A549 (cell line): ENCODE results near the gene HARS1. TPM values are rescaled to one million over a fixed set of nuclear protein-coding genes. Genes with fewer than 3 reads are reported as not detected.

ENCODE experiments used
- ATAC-seq, 2 experiments: fragments of 200-7000 bp in 1 of 2; fragments of >200 bp in 1 of 2; cut with Nextera tagmentation in 1 of 2; cut with Tn5 transposase in 1 of 2; 3 replicates each; pipeline versions ENCODE4 v1.8.0 to v1.9.1; 2018 to 2020; ENCODE audit warnings: mild to moderate bottlenecking in 1 of 2, moderate library complexity in 1 of 2
- CTCF ChIA-PET: fragments of 300-600 bp; sonication (Branson Sonifier 250); formaldehyde crosslinking; extraction: SDS; loops from one replicate; lab custom pipeline; 2021; ENCODE audit warnings: antibody characterized with exemption, inconsistent platforms; lab: Yijun Ruan, JAX
- POLR2A ChIA-PET: fragments of 350-600 bp; formaldehyde crosslinking; extraction: SDS; loops from one replicate; lab custom pipeline; 2021; ENCODE audit warnings: antibody characterized with exemption, inconsistent platforms; lab: Yijun Ruan, JAX
- DNase-seq, 2 experiments: peaks; one replicate each; pipeline versions ENCODE4 v3.0.0 to v3.0.0-alpha.2; 2011 to 2016; ENCODE audit warnings: low read depth in 1 of 2, low spot score in 1 of 2
- FAIRE-seq: peaks from 2 replicates; lab custom pipeline; 2011; peaks lifted over from hg19 to GRCh38; lab: Jason Lieb, UNC
- H3K27ac ChIP-seq, 2 experiments: fragments of >200 bp; sonication (Bioruptor Twin); formaldehyde crosslinking; 3 replicates each; pipeline ENCODE4 v1.5.1; 2016 to 2017
- H3K4me1 ChIP-seq: fragments of >200 bp; sonication (Bioruptor Twin); formaldehyde crosslinking; 3 replicates; pipeline ENCODE4 v1.6.1; 2016
- H3K4me2 ChIP-seq: fragments of >200 bp; sonication (Bioruptor Twin); formaldehyde crosslinking; 3 replicates; pipeline ENCODE4 v1.6.1; 2016
- H3K4me3 ChIP-seq: fragments of >200 bp; sonication (Bioruptor Twin); formaldehyde crosslinking; 3 replicates; pipeline ENCODE4 v1.5.1; 2016
- H3K9me3 ChIP-seq: fragments of >200 bp; sonication (Bioruptor Twin); formaldehyde crosslinking; 3 replicates; pipeline ENCODE4 v1.6.1; 2016
- BCL3 ChIP-seq: fragments of >200 bp; sonication (Bioruptor Twin); formaldehyde crosslinking; IDR thresholded peaks from 3 replicates; pipeline ENCODE4 v1.6.1; 2016
- CBX2 ChIP-seq: fragments of 200-600 bp; sonication (generic); IDR thresholded peaks from 2 replicates; pipeline ENCODE4 v1.6.1; 2016; ENCODE audit warnings: low read depth, mild to moderate bottlenecking, borderline replicate concordance
- CBX8 ChIP-seq: fragments of 200-600 bp; sonication (generic); IDR thresholded peaks from 2 replicates; pipeline ENCODE4 v1.6.1; 2016
- CEBPB ChIP-seq, 2 experiments: fragments of >200 bp in 1 of 2; sonication (Bioruptor Twin) in 1 of 2; formaldehyde crosslinking in 1 of 2; IDR thresholded peaks; 2 replicates each; pipeline ENCODE4 v1.6.1; 2012 to 2016
- CHD2 ChIP-seq: fragments of 150-350 bp; IDR thresholded peaks from 2 replicates; pipeline ENCODE4 v1.6.1; 2014; ENCODE audit warnings: low read length; ENCODE audit not compliant: partially characterized antibody
- CHD4 ChIP-seq: fragments of 200-600 bp; sonication (generic); IDR thresholded peaks from 2 replicates; pipeline ENCODE4 v1.6.1; 2016; ENCODE audit warnings: antibody characterized with exemption, mild to moderate bottlenecking, borderline replicate concordance
- FOSB ChIP-seq: fragments of 250-450 bp; sonication (Bioruptor Pico); IDR thresholded peaks from 2 replicates; pipeline ENCODE4 v1.5.0; 2020; ENCODE audit warnings: mild to moderate bottlenecking, moderate library complexity
- GATA3 ChIP-seq: IDR thresholded peaks from 2 replicates; pipeline ENCODE4 v1.6.1; 2012; ENCODE audit warnings: borderline replicate concordance
- HDAC2 ChIP-seq: fragments of 200-600 bp; sonication (generic); IDR thresholded peaks from 2 replicates; pipeline ENCODE4 v1.6.1; 2016
- HOXA7 ChIP-seq: fragments of 250-450 bp; sonication (Bioruptor Pico); IDR thresholded peaks from 2 replicates; pipeline ENCODE4 v1.5.0; 2020; ENCODE audit warnings: mild to moderate bottlenecking, moderate library complexity
- JUN ChIP-seq, 2 experiments: fragments of >200 bp; sonication (Bioruptor Twin); formaldehyde crosslinking; IDR thresholded peaks; 2 replicates in 1 of 2; 3 replicates in 1 of 2; pipeline ENCODE4 v1.6.1; 2016 to 2017
- MAFK ChIP-seq: fragments of 450-650 bp; IDR thresholded peaks from 2 replicates; pipeline ENCODE4 v1.6.1; 2014; ENCODE audit not compliant: partially characterized antibody
- MYC ChIP-seq: IDR thresholded peaks from 2 replicates; pipeline ENCODE4 v1.6.1; 2012; ENCODE audit warnings: mild to moderate bottlenecking, inconsistent platforms, low read length, improper control_type of control experiment, borderline replicate concordance
- PBX3 ChIP-seq: IDR thresholded peaks from 2 replicates; pipeline ENCODE4 v1.6.1; 2012
- PHF8 ChIP-seq: fragments of 200-600 bp; sonication (generic); IDR thresholded peaks from 2 replicates; pipeline ENCODE4 v1.6.1; 2016; ENCODE audit warnings: low read depth, mild to moderate bottlenecking, antibody characterized with exemption, moderate library complexity, borderline replicate concordance
- POLR2A ChIP-seq: IDR thresholded peaks from 2 replicates; pipeline ENCODE4 v1.6.1; 2012; ENCODE audit warnings: mild to moderate bottlenecking, low read length
- RAD21 ChIP-seq, 2 experiments: fragments of >200 bp in 1 of 2; sonication (Bioruptor Twin) in 1 of 2; formaldehyde crosslinking in 1 of 2; IDR thresholded peaks in 1 of 2; conservative IDR thresholded peaks in 1 of 2; 2 replicates in 1 of 2; 3 replicates in 1 of 2; pipeline ENCODE4 v1.6.1; 2012 to 2018; ENCODE audit warnings: inconsistent platforms in 1 of 2
- REST ChIP-seq: fragments of 200-600 bp; sonication (generic); IDR thresholded peaks from 2 replicates; pipeline ENCODE4 v1.6.1; 2016; ENCODE audit warnings: antibody characterized with exemption, mild to moderate bottlenecking, moderate library complexity
- RNF2 ChIP-seq: fragments of 200-600 bp; sonication (generic); IDR thresholded peaks from 2 replicates; pipeline ENCODE4 v1.6.1; 2016; ENCODE audit warnings: low read depth, mild to moderate bottlenecking, antibody characterized with exemption, moderate library complexity, borderline replicate concordance
- SREBF2 ChIP-seq: fragments of 450-650 bp; IDR thresholded peaks from 2 replicates; pipeline ENCODE4 v1.6.1; 2014; ENCODE audit warnings: mild to moderate bottlenecking, moderate library complexity
- TP53 ChIP-seq: fragments of 250-450 bp; sonication (Bioruptor Pico); IDR thresholded peaks from 2 replicates; pipeline ENCODE4 v1.5.0; 2021; ENCODE audit warnings: mild to moderate bottlenecking, moderate library complexity
- ZNF302 ChIP-seq: fragments of 250-450 bp; sonication (Bioruptor Pico); IDR thresholded peaks from 2 replicates; pipeline ENCODE4 v1.9.0; 2021; ENCODE audit warnings: inconsistent platforms, mild to moderate bottlenecking, moderate library complexity
- ZSCAN20 ChIP-seq: fragments of 250-450 bp; sonication (Bioruptor Pico); IDR thresholded peaks from 2 replicates; pipeline ENCODE4 v1.8.0; 2022; ENCODE audit warnings: mild to moderate bottlenecking, moderate library complexity
- WGBS: methylation state at CpG from one replicate; pipeline ENCODE4 v1.1.6; 2017; ENCODE audit errors: missing lambda C conversion rate; 5-methylcytosine and 5-hydroxymethylcytosine counted together
- polyA plus RNA-seq, 4 experiments: library from polyadenylated mRNA; depleted of rRNA in 3 of 4; stranded (reverse); fragments of >200 nt; fragmentation: RNase III in 1 of 4; extraction: RNeasy Plus Mini Kit Qiagen cat#74134 plus additional on column Dnase treatment in 1 of 4; gene quantifications; 2 replicates in 3 of 4; 3 replicates in 1 of 4; pipeline ENCODE4 v1.2.3, GENCODE V29; 2011 to 2017

HARS1 gene
- polyA plus RNA-seq, 2 of the 4 experiments (the other 2 are of a cell fraction) = 80.5 to 87.1 TPM

- FAIRE-seq = no peak
- DNase-seq = no peak
- Histone ChIP-seq H3K4me2 (peak overlapping the region; percentile 11; the same call in 1 of the 3 replicates), H3K4me1 (peaks cover 32% of the 10 kb centered on the region), H3K9me3 (peaks cover 20% of the 10 kb centered on the region), H3K27ac (peak overlapping the region in 1 of 2 experiments; percentile 57; a peak in 2 of 6 replicates), H3K4me3 (no peak overlapping the region)
- POLR2A ChIA-PET = interaction anchor here (1.2 kb wide), 1 partner anchor 66 kb away, joined by 3 read pairs; no protein-coding TSS in a partner anchor
- CTCF ChIA-PET = interaction anchor here (1.0 to 2.5 kb wide), 5 partner anchors 8 to 258 kb away, joined by 3 to 8 read pairs (median 3); no protein-coding TSS in a partner anchor
- 44% methylated on average over 2 of the region's 2 CpGs for WGBS
- no peak for ATAC-seq
- TF ChIP-seq RAD21 (conservative IDR thresholded peaks at IDR 0.05 in 1 of 2, IDR thresholded peaks at IDR 0.05 in 1 of 2) = no peak
- TF ChIP-seq CBX2 = no peak
- no peak for TF ChIP-seq CEBPB (IDR thresholded peaks at IDR 0.05)
- TF ChIP-seq CBX8 = no peak
- TF ChIP-seq FOSB (CRISPR knock-in tag) = no peak
- no peak for TF ChIP-seq HOXA7 (CRISPR knock-in tag)
- no peak for TF ChIP-seq BCL3
- TF ChIP-seq REST = no peak
- TF ChIP-seq PBX3 = no peak
- TF ChIP-seq SREBF2 = no peak
- no peak for TF ChIP-seq MAFK
- TF ChIP-seq ZSCAN20 (CRISPR knock-in tag) = no peak
- TF ChIP-seq HDAC2 = no peak
- TF ChIP-seq POLR2A = no peak
- no peak for TF ChIP-seq TP53
- no peak for TF ChIP-seq CHD4
- TF ChIP-seq PHF8 = no peak
- no peak for TF ChIP-seq JUN (IDR thresholded peaks at IDR 0.05)
- no peak for TF ChIP-seq CHD2
- TF ChIP-seq RNF2 = no peak
Observed at GRCh38 chr5:140630292-140631035, 60.7 kb downstream of the HARS1 start.

- Histone ChIP-seq H3K4me3 (no peak overlapping the region), H3K4me1 (peaks cover 22% of the 10 kb centered on the region), H3K27ac (no peak overlapping the region), H3K4me2 (0 out of 3 replicates have a peak overlapping the region, but pooled peaks have one; percentile 10), H3K9me3 (peaks cover 20% of the 10 kb centered on the region)
- TF ChIP-seq GATA3 (no peak), PHF8 (no peak), MYC (no peak), ZNF302 (CRISPR knock-in tag) (no peak)
- CTCF ChIA-PET = interaction anchor here (0.8 to 1.3 kb wide), 3 partner anchors 11 to 270 kb away, joined by 3 to 4 read pairs (median 3); no protein-coding TSS in a partner anchor
- ATAC-seq = no peak
- POLR2A ChIA-PET = no interaction called here
- 20% methylated on average over 1 of the region's 1 CpG for WGBS
- FAIRE-seq = no peak
- no peak for DNase-seq
Observed at GRCh38 chr5:140628711-140629110, 62.5 kb downstream of the HARS1 start.
